Suppressor macrophage treated with lipopolysaccharide for 1 hour (primary cell): ENCODE results near the gene GAS2L2.

Experiments used
- DNase-seq, 3 donors: peaks; one replicate each; pipeline ENCODE4 v3.0.0-alpha.2; 2020 to 2022

GAS2L2 gene

GRCh38 chr17:35752945-35753764 is at the start of gene GAS2L2:
GAS2L2 (minus strand) TSS chr17:35753239; CDS start chr17:35752850, 389 bp downstream.
- no peak for DNase-seq

- DNase-seq = no peak
These were observed 48.7 kb upstream of the GAS2L2 start for GRCh38 chr17:35801583-35802224.

- no peak for DNase-seq
These were observed 46.9 kb upstream of the GAS2L2 start for GRCh38 chr17:35799942-35800341.

GRCh38 chr17:35797918-35798317 is 44.9 kb upstream of the GAS2L2 start:
- DNase-seq = no peak

- no peak for DNase-seq
These were observed 44.3 kb upstream of the GAS2L2 start for GRCh38 chr17:35797370-35797769.

DNA sequence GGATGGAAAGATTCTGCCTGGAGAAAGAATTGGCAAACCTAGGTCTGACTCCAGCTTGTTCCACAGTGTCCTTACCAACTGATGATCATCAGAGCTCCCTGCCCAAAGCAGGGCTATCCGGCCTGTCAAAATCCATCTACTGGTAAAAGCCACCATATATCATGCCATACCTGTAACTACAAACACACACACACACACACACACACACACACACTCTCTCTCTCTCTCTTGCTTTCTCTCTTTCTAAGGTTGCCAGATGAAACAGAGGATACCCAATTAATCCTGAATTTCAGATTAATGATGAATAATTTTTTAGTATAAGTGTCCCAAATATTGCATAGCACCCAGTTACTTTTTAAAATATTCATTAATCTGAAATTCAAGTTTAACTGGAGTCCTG is 43.9 kb upstream of the GAS2L2 start:
- no peak for DNase-seq

GRCh38 chr17:35795871-35796265 is 42.8 kb upstream of the GAS2L2 start:
- DNase-seq = no peak

GRCh38 chr17:35795007-35795870 is 42.2 kb upstream of the GAS2L2 start, which contains the start of gene MMP28:
MMP28 (minus strand) TSS chr17:35795641; CDS start chr17:35795377, 264 bp downstream.
- DNase-seq = peak; percentile 45 to 84 (median 64)

DNA sequence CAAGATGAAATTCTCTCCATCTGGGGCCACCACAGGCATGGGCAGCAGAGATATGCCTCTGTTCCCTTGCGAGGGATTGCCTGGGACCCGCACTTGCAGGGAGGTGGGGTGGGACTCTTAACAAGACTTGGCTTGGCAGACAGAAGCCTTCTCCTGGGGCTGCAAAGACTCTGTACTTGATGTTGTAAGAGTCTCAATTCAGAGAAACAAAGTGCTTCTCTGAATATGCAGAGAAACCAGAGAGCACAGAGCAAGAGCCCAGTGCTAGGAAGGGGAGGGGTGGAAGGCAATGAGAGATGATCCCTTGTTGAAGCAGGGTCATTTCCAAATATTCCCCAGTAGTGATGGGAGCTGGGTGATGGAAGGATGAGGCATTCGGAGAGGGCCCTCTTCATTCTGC is 40.2 kb upstream of the GAS2L2 start:
- DNase-seq = no peak

DNA sequence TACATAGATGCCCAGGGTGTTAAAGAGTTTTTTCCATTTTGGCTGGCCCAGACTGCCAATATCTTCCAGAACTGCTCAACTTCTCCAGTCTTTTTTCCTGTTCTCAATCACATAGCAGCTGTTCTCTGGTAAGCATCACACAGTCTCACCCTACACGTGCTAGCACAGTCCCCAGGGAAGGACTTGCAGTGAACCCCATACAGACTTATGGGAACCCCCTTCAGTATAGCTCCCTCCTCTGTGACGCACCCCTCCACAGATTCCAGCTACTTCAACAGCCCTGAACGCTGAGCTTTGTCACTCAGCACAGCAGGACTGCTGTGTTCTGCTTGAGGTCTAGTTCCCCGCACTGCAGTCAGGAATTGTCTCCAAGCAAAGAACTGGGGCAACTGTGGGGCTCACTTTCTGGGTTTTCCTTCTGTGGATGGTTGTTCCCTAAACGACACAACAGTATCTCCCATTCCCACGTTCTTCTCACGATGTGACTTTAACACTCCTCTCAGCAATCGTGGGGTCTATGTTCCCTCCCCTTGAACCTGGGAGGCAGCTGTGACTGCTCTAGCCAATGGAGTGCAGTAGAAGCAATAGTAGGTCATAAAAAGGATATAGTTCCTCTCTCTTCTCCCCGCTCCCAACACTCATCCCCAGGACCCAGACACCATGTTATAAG is 38.8 kb upstream of the GAS2L2 start:
- DNase-seq = no peak

DNA sequence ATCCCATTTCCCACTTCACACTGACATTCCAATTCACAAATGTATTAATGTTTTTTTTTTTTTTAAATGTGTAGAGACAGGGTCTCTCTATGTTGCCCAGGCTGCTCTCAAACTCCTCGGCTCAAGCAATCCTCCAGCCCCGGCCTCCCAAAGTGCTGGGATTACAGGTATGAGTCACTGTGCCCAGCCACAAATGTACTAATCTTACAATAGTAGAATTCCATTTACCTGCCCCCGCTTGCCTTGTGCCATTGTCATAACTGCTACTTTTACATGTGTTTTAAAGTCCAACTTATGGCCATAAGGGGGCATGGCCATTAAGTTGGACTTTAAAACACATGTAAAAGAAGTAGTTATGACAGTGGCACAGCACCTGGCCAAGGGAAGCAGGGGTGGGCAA is 37.8 kb upstream of the GAS2L2 start:
- no peak for DNase-seq

GRCh38 chr17:35788477-35789368 is 35.7 kb upstream of the GAS2L2 start:
- DNase-seq = peak in 1 of 3 donors; percentile 37

DNA sequence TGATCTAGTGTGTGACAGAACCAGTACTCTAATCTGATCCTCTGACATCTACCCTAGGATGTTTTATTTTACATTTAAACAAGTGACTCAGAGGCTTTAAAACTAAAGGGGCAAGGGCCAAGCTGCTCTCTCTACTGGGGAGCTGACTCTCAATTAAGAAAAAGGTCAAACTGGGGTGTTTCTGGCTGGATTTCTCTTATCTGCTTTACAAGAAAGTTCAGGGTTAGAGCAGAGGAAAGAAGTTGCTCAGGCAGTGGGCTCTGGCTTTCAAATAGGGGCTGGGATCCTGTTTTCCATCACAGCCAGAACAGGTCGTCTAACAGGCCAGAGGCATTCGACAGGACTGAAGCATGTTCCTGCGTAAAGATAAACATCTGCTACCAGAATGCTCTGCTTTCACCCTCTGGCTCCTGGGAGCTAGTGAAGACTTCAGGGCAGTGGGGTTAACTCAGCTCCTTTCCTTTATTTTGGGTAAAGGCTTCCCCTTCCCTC is 33.9 kb upstream of the GAS2L2 start:
- DNase-seq = no peak

DNA sequence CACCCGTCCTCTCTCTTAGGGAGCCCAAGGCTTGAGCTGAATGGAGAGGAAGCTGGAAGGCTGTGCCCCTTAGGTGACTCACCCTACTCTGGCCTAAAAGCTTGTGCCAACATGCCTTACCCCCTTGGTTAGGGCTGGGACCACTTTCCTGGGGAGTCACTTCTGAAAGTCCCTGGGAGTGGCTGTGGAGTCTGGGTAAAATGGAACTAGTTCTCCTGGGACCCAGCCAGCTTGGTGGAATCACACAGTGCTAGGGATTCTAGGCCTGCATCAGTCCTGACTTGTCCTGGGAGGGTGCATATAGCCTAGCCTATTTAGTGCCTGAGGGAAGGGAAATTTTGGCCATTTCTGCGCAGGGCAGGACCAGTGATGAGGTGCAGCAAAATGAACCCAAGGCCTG is 31.9 kb upstream of the GAS2L2 start:
- DNase-seq = no peak

DNA sequence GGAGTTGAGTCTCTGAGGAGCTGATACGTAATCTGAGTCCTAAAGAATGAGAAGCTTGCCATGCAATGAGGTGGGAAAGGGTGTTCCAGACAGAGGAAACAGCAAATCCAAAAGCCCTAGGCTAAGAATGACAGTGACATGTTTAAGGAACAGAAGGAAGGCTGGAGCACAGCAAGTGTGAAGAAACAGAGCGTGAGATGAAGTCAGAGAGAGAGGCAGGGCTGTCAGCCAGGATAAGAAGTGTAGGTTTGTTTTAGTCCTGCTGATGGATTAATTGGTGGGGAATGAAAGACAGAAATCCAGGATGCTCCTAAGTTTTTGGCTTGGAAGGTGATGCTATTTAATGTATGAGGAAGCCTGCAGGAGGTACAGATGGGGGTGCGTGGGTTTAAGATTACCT is 27.9 kb upstream of the GAS2L2 start:
- no peak for DNase-seq

DNA sequence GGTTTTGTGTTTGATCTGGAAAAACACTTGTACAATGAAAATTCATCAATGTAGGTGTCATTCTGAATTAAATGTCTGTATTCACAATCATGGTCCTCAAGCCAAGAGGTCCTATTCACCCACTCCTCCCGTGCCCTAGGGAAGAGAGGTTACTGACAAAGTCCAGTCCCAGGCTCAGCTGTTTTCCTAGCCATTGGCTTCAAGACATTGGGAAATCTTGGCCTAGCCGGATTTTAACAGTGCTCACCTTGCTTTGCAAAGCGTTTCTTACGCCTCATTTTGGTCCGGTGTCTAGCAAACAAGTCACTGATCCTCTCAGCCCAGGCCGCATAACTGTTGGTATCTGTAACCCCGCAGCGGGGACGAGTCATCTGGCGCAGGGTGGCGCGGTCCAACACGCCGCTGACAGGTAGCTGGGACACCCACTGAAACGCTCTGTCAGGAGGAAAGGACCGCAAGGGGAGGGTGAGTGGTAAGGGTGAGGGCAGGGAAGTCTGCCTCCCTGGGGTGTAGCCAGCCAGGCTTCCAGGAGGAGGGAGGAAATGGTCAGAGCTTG is 25.7 kb upstream of the GAS2L2 start:
- DNase-seq = no peak

GRCh38 chr17:35775583-35775982 is 22.5 kb upstream of the GAS2L2 start:
- DNase-seq = no peak

DNA sequence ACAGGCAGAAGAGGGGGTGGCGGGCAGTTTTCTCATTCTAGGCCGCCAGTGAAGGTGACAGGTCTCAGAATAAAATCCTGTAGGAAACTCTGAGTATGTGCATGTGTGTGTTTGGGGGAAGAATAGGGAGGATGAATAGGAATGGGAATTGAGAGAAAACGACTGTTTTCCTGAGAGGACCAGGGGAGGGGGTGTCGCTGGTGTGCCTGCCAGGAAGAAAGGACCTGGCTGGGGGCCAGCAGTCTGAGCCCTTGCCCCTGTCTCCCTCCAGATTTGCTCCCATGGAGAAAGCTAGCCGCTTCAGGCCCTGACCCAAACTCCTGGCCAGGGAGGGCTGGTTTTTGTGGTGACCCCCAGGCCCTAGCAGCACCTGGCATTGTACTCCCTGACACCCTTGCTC is 22.0 kb upstream of the GAS2L2 start:
- DNase-seq = no peak

- DNase-seq = no peak
These were observed 21.5 kb upstream of the GAS2L2 start for GRCh38 chr17:35774499-35774898.

GRCh38 chr17:35773679-35774425 is 20.8 kb upstream of the GAS2L2 start:
- no peak for DNase-seq
